Keratinocyte (primary cell): ENCODE measurements around the gene IL17REL.

Source experiments
- CTCF ChIP-seq, 3 experiments: IDR thresholded peaks in 1 of 3; conservative IDR thresholded peaks in 1 of 3; optimal IDR thresholded peaks in 1 of 3; 2 replicates in 2 of 3; 3 replicates in 1 of 3; pipeline versions ENCODE3 to v1.5.1; 2011; ENCODE audit warnings: low read length in 3 of 3, mild to moderate bottlenecking in 3 of 3, moderate library complexity in 2 of 3, control low read depth in 1 of 3, inconsistent platforms in 1 of 3; ENCODE audit not compliant: insufficient read depth in 2 of 3; ENCODE audit errors: extremely low read depth in 1 of 3
- EZH2 ChIP-seq: IDR thresholded peaks from one replicate; pipeline ENCODE4 v1.6.1; 2012; ENCODE audit warnings: inconsistent platforms, mild to moderate bottlenecking, low read length, moderate library complexity

- no peak for TF ChIP-seq CTCF (optimal IDR thresholded peaks at IDR 0.05 in 1 of 3, IDR thresholded peaks at IDR 0.05 in 1 of 3, conservative IDR thresholded peaks at IDR 0.05 in 1 of 3; ENCODE audit: extremely low read depth in 1 of 3, insufficient read depth in 2 of 3, low read length in 3 of 3)
- no peak for TF ChIP-seq EZH2
Observed at GRCh38 chr22:49956418-49956770, 56.2 kb downstream of the IL17REL start.
